Measurements from ENCODE around the gene HMCN2.

The HMCN2 gene

GRCh38 chr9:130366072-130366471, 100.5 kb downstream of the HMCN2 start:
- no peak for DNase-seq (ENCODE audit: low spot score)

- no peak for DNase-seq (ENCODE audit: low spot score)
These were observed 101.5 kb downstream of the HMCN2 start for GRCh38 chr9:130366888-130367550.

- no peak for DNase-seq (ENCODE audit: low spot score)
These were observed 103.1 kb downstream of the HMCN2 start for GRCh38 chr9:130368631-130369103.

GRCh38 chr9:130370226-130370625, 104.7 kb downstream of the HMCN2 start:
- no peak for DNase-seq (ENCODE audit: low spot score)

- DNase-seq (ENCODE audit: low spot score), result no peak
These were observed 105.8 kb downstream of the HMCN2 start for GRCh38 chr9:130371196-130371966.

- no peak for DNase-seq (ENCODE audit: low spot score)
These were observed 106.5 kb downstream of the HMCN2 start for GRCh38 chr9:130372057-130372456.

- no peak for DNase-seq (ENCODE audit: low spot score)
These were observed 108.2 kb downstream of the HMCN2 start for GRCh38 chr9:130373679-130374325.

- no peak for DNase-seq (ENCODE audit: low spot score)
These were observed 112.1 kb downstream of the HMCN2 start for GRCh38 chr9:130377612-130378011.

GRCh38 chr9:130378875-130379648, 113.5 kb downstream of the HMCN2 start:
- no peak for DNase-seq (ENCODE audit: low spot score)

- no peak for DNase-seq (ENCODE audit: low spot score)
These were observed 114.0 kb downstream of the HMCN2 start for GRCh38 chr9:130379649-130379970.

- DNase-seq (ENCODE audit: low spot score), result no peak
These were observed 115.4 kb downstream of the HMCN2 start for GRCh38 chr9:130380920-130381469.

GRCh38 chr9:130381660-130382059, 116.1 kb downstream of the HMCN2 start:
- no peak for DNase-seq (ENCODE audit: low spot score)

- DNase-seq (ENCODE audit: low spot score), result no peak
These were observed 116.5 kb downstream of the HMCN2 start for GRCh38 chr9:130382096-130382495.

- no peak for DNase-seq (ENCODE audit: low spot score)
These were observed 117.2 kb downstream of the HMCN2 start for GRCh38 chr9:130382636-130383349.

GRCh38 chr9:130383350-130383715, 117.8 kb downstream of the HMCN2 start:
- no peak for DNase-seq (ENCODE audit: low spot score)

- no peak for DNase-seq (ENCODE audit: low spot score)
These were observed 118.6 kb downstream of the HMCN2 start for GRCh38 chr9:130383979-130384676.

- no peak for DNase-seq (ENCODE audit: low spot score)
These were observed 119.7 kb downstream of the HMCN2 start for GRCh38 chr9:130385257-130385656.

- DNase-seq (ENCODE audit: low spot score), result no peak
These were observed 121.8 kb downstream of the HMCN2 start for GRCh38 chr9:130387398-130387797.

GRCh38 chr9:130387905-130388304, 122.3 kb downstream of the HMCN2 start:
- DNase-seq (ENCODE audit: low spot score), result no peak

- no peak for DNase-seq (ENCODE audit: low spot score)
These were observed 124.8 kb downstream of the HMCN2 start for GRCh38 chr9:130390390-130390789.

- no peak for DNase-seq (ENCODE audit: low spot score)
These were observed 125.4 kb downstream of the HMCN2 start for GRCh38 chr9:130390986-130391385.

Measured in germinal center (tissue), 1 donor.